HepG2 (cell line): Measurements from ENCODE around the gene RBX1. TPM values are rescaled to one million over a fixed set of nuclear protein-coding genes. Genes with fewer than 3 reads are reported as not detected.

Experiments
- FOXA1 ChIP-seq, 2 experiments: fragments of 450-650 bp in 1 of 2; sonication (generic) in 1 of 2; formaldehyde crosslinking in 1 of 2; IDR thresholded peaks; 2 replicates each; pipeline versions ENCODE4 v1.4.0 to v1.6.1; 2016 to 2020; ENCODE audit warnings: missing genetic modification reagents in 1 of 2
- HNF4G ChIP-seq, 2 experiments: sonication (generic) in 1 of 2; formaldehyde crosslinking in 1 of 2; IDR thresholded peaks; 2 replicates each; pipeline versions ENCODE4 v1.4.0 to v1.6.1; 2011 to 2020; ENCODE audit warnings: borderline replicate concordance in 2 of 2, low read depth in 2 of 2, mild to moderate bottlenecking in 2 of 2, low read length in 1 of 2, missing genetic modification reagents in 1 of 2, moderate library complexity in 1 of 2
- MBD4 ChIP-seq: IDR thresholded peaks from 2 replicates; pipeline ENCODE4 v1.6.1; 2012; ENCODE audit warnings: low read length, inconsistent platforms, borderline replicate concordance
- NBN ChIP-seq: fragments of 450-650 bp; conservative IDR thresholded peaks from 2 replicates; pipeline ENCODE4 v1.6.1; 2017
- PCBP2 ChIP-seq: fragments of 200-400 bp; formaldehyde crosslinking; optimal IDR thresholded peaks from 2 replicates; pipeline ENCODE3; 2018; ENCODE audit warnings: low read length, low read depth; ENCODE audit not compliant: poor library complexity, severe bottlenecking
- ZNF460 ChIP-seq: sonication (generic); formaldehyde crosslinking; IDR thresholded peaks from 2 replicates; pipeline ENCODE4 v1.5.1; 2020; ENCODE audit warnings: missing genetic modification reagents, mild to moderate bottlenecking, borderline replicate concordance
- ZNF737 ChIP-seq: sonication (generic); formaldehyde crosslinking; IDR thresholded peaks from 2 replicates; pipeline ENCODE4 v1.5.0; 2020; ENCODE audit warnings: missing genetic modification reagents, mild to moderate bottlenecking, borderline replicate concordance
- polyA plus RNA-seq, 8 experiments: library from polyadenylated mRNA; depleted of rRNA in 3 of 8; stranded (reverse) in 7 of 8; unstranded in 1 of 8; fragments of >200 nt; fragmentation: Illumina TruSeq in 4 of 8; extraction: Trizol in 4 of 8; gene quantifications; 2 replicates each; pipeline versions ENCODE4 v1.2.1 to v1.2.3, GENCODE V29; 2011 to 2016; ENCODE audit warnings: low read depth in 4 of 8, missing spikeins in 1 of 8, mixed read lengths in 1 of 8; ENCODE audit not compliant: insufficient read depth in 1 of 8
- total RNA-seq, 5 experiments: library from RNA; depleted of rRNA; stranded (reverse); fragments of >200 nt; fragmentation: Illumina TruSeq; extraction: Trizol; gene quantifications; 2 replicates each; pipeline ENCODE4 v1.2.3, GENCODE V29; 2016; ENCODE audit warnings: low read depth in 1 of 5
- TF ChIP-seq, protein P1 (sequence below): sonication (generic); formaldehyde crosslinking; conservative IDR thresholded peaks from 2 replicates; pipeline ENCODE4 v1.4.0; 2020; ENCODE audit warnings: missing genetic modification reagents
- TF ChIP-seq, protein P2 (sequence below): sonication (generic); formaldehyde crosslinking; IDR thresholded peaks from 2 replicates; pipeline ENCODE4 v1.8.1; 2023; ENCODE audit warnings: mild to moderate bottlenecking, missing genetic modification reagents
- TF ChIP-seq, protein P3 (sequence below): sonication (generic); formaldehyde crosslinking; IDR thresholded peaks from 2 replicates; pipeline ENCODE4 v1.4.0; 2020; ENCODE audit warnings: missing genetic modification reagents
- TF ChIP-seq, protein P4 (sequence below): IDR thresholded peaks from 2 replicates; pipeline ENCODE4 v1.6.1; 2012; ENCODE audit warnings: low read length, improper control_type of control experiment
- TF ChIP-seq, protein P5 (sequence below): sonication (generic); formaldehyde crosslinking; IDR thresholded peaks from 2 replicates; pipeline ENCODE4 v1.9.0; 2021; ENCODE audit warnings: missing genetic modification reagents, borderline replicate concordance

The RBX1 gene
- total and polyA plus RNA-seq, 2 of the 13 experiments (the other 11 are each of a cell fraction or from before 2014, with no cell fraction given) = 84.9 to 90.2 TPM

DNA sequence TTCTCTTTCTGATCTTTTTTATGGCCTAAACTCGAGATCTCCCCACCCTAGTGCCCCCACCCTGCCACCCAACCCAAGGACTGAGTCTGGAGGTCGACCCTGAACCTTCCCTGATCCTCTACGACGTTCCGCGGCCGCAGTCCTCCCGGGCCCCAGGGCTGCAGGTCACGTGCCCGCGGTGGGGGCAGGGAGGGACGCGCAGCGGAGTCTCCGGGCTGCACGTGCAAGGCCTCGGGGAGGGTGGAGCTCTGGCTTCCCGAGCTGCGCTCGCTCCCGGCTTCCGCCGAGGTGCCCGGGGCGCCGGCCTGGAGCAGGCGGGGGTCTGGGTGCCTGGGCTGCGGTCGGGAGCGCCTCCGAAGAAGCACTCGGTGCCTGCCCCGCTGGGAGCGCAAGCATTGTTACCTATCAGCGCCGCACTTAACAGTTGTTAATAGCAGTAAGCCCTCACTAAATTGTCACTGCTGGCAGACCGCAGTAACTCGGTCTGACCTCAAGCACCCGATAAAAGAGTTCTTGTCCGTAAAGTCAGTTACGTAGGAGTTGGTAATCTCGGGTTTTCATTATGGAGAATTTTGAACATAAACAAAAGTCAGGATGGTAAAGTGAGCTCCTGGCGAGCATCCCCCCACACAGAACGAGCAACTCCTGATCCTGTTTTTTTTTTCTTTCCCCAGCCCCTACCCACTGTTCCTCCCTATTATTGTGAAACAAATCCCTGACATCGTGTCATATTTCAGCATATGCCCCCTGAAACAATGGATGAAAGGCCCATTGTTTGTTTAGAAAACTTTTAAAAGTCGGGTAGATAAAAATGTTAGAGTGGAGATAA is 71.5 kb downstream of the RBX1 start (continued):
- TF ChIP-seq, protein P1, sequence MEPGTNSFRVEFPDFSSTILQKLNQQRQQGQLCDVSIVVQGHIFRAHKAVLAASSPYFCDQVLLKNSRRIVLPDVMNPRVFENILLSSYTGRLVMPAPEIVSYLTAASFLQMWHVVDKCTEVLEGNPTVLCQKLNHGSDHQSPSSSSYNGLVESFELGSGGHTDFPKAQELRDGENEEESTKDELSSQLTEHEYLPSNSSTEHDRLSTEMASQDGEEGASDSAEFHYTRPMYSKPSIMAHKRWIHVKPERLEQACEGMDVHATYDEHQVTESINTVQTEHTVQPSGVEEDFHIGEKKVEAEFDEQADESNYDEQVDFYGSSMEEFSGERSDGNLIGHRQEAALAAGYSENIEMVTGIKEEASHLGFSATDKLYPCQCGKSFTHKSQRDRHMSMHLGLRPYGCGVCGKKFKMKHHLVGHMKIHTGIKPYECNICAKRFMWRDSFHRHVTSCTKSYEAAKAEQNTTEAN (CRISPR knock-in tag) = peak; percentile 80; the same call in 1 of the 2 replicates
- TF ChIP-seq, protein P2, sequence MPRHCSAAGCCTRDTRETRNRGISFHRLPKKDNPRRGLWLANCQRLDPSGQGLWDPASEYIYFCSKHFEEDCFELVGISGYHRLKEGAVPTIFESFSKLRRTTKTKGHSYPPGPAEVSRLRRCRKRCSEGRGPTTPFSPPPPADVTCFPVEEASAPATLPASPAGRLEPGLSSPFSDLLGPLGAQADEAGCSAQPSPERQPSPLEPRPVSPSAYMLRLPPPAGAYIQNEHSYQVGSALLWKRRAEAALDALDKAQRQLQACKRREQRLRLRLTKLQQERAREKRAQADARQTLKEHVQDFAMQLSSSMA = peak; percentile 87; the same call in 1 of the 2 replicates
- TF ChIP-seq, protein P3, sequence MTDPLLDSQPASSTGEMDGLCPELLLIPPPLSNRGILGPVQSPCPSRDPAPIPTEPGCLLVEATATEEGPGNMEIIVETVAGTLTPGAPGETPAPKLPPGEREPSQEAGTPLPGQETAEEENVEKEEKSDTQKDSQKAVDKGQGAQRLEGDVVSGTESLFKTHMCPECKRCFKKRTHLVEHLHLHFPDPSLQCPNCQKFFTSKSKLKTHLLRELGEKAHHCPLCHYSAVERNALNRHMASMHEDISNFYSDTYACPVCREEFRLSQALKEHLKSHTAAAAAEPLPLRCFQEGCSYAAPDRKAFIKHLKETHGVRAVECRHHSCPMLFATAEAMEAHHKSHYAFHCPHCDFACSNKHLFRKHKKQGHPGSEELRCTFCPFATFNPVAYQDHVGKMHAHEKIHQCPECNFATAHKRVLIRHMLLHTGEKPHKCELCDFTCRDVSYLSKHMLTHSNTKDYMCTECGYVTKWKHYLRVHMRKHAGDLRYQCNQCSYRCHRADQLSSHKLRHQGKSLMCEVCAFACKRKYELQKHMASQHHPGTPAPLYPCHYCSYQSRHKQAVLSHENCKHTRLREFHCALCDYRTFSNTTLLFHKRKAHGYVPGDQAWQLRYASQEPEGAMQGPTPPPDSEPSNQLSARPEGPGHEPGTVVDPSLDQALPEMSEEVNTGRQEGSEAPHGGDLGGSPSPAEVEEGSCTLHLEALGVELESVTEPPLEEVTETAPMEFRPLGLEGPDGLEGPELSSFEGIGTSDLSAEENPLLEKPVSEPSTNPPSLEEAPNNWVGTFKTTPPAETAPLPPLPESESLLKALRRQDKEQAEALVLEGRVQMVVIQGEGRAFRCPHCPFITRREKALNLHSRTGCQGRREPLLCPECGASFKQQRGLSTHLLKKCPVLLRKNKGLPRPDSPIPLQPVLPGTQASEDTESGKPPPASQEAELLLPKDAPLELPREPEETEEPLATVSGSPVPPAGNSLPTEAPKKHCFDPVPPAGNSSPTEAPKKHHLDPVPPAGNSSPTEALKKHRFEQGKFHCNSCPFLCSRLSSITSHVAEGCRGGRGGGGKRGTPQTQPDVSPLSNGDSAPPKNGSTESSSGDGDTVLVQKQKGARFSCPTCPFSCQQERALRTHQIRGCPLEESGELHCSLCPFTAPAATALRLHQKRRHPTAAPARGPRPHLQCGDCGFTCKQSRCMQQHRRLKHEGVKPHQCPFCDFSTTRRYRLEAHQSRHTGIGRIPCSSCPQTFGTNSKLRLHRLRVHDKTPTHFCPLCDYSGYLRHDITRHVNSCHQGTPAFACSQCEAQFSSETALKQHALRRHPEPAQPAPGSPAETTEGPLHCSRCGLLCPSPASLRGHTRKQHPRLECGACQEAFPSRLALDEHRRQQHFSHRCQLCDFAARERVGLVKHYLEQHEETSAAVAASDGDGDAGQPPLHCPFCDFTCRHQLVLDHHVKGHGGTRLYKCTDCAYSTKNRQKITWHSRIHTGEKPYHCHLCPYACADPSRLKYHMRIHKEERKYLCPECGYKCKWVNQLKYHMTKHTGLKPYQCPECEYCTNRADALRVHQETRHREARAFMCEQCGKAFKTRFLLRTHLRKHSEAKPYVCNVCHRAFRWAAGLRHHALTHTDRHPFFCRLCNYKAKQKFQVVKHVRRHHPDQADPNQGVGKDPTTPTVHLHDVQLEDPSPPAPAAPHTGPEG (CRISPR knock-in tag) = peak; percentile 87
- TF ChIP-seq, protein P4, sequence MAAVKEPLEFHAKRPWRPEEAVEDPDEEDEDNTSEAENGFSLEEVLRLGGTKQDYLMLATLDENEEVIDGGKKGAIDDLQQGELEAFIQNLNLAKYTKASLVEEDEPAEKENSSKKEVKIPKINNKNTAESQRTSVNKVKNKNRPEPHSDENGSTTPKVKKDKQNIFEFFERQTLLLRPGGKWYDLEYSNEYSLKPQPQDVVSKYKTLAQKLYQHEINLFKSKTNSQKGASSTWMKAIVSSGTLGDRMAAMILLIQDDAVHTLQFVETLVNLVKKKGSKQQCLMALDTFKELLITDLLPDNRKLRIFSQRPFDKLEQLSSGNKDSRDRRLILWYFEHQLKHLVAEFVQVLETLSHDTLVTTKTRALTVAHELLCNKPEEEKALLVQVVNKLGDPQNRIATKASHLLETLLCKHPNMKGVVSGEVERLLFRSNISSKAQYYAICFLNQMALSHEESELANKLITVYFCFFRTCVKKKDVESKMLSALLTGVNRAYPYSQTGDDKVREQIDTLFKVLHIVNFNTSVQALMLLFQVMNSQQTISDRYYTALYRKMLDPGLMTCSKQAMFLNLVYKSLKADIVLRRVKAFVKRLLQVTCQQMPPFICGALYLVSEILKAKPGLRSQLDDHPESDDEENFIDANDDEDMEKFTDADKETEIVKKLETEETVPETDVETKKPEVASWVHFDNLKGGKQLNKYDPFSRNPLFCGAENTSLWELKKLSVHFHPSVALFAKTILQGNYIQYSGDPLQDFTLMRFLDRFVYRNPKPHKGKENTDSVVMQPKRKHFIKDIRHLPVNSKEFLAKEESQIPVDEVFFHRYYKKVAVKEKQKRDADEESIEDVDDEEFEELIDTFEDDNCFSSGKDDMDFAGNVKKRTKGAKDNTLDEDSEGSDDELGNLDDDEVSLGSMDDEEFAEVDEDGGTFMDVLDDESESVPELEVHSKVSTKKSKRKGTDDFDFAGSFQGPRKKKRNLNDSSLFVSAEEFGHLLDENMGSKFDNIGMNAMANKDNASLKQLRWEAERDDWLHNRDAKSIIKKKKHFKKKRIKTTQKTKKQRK = no peak
- TF ChIP-seq, protein P5, sequence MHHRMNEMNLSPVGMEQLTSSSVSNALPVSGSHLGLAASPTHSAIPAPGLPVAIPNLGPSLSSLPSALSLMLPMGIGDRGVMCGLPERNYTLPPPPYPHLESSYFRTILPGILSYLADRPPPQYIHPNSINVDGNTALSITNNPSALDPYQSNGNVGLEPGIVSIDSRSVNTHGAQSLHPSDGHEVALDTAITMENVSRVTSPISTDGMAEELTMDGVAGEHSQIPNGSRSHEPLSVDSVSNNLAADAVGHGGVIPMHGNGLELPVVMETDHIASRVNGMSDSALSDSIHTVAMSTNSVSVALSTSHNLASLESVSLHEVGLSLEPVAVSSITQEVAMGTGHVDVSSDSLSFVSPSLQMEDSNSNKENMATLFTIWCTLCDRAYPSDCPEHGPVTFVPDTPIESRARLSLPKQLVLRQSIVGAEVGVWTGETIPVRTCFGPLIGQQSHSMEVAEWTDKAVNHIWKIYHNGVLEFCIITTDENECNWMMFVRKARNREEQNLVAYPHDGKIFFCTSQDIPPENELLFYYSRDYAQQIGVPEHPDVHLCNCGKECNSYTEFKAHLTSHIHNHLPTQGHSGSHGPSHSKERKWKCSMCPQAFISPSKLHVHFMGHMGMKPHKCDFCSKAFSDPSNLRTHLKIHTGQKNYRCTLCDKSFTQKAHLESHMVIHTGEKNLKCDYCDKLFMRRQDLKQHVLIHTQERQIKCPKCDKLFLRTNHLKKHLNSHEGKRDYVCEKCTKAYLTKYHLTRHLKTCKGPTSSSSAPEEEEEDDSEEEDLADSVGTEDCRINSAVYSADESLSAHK (CRISPR knock-in tag) = no peak
- TF ChIP-seq ZNF460 (no peak), PCBP2 (no peak), HNF4G (IDR thresholded peaks at IDR 0.05; ENCODE audit: borderline replicate concordance, low read depth, low read length) (peak; percentile 47), HNF4G (CRISPR knock-in tag; IDR thresholded peaks at IDR 0.05; ENCODE audit: borderline replicate concordance, low read depth) (peak; percentile 71), FOXA1 (IDR thresholded peaks at IDR 0.05) (no peak), FOXA1 (CRISPR knock-in tag; IDR thresholded peaks at IDR 0.05) (peak; percentile 56; the same call in 1 of the 2 replicates), MBD4 (no peak), ZNF737 (CRISPR knock-in tag) (no peak), NBN (no peak)
